Ovary (tissue), 3 donors: ENCODE results near the gene KSR1.

Experiments
- CTCF ChIP-seq, 3 donors: fragments of 450-650 bp in 2 of 3; fragments of 200-600 bp in 1 of 3; IDR thresholded peaks; one replicate each; pipeline versions ENCODE4 v1.5.1 to v1.8.0; 2016 to 2022; ENCODE audit warnings: antibody characterized with exemption in 3 of 3, mild to moderate bottlenecking in 1 of 3
- POLR2A ChIP-seq: fragments of 450-650 bp; IDR thresholded peaks from one replicate; pipeline ENCODE4 v1.6.1; 2017; ENCODE audit warnings: antibody characterized with exemption, mild to moderate bottlenecking, moderate library complexity
- donor health status: DM: no; HTN: no; CAD: no.

GRCh38 chr17:27663936-27664605 is 207.8 kb downstream of the KSR1 start:
- TF ChIP-seq POLR2A = no peak
- no peak for TF ChIP-seq CTCF (IDR thresholded peaks at IDR 0.05)
